Hematopoietic multipotent progenitor cell treated with erythropoietin and hydrocortisone succinate and interleukin-3 and kit ligand, for 6 days (in vitro differentiated cells): ENCODE measurements around the gene GMFB.
"Not testable (repeated sequence)": the region's sequence is repeated elsewhere in the genome, so short reads cannot be mapped to it uniquely, and the experiment has no call there.

Source experiments
- DNase-seq: peaks from one replicate; pipeline ENCODE4 v3.0.0-alpha.2; 2015

The GMFB gene

GRCh38 chr14:54490445-54491175 is 1.8 kb upstream of the GMFB start:
- DNase-seq = no peak

- DNase-seq = no peak
These were observed 1.1 kb upstream of the GMFB start for GRCh38 chr14:54489731-54490444.

DNA sequence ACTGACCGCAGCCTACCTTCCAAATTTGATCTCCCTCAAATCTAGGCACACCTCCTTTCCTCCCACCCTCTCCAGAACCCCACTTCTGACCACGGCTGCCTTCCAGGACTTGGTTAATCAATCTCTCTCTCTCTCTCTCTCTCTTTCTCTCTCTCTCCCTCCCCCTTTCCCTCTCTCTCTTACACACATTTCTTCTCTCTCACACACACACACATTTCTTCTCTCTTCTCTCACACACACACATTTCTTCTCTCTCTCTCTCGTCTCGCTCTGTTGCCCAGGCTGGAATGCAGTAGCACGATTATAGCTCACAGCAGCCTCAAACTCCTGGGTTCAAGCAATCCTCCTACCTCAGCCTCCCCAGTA is 521 bp upstream of the GMFB start:
- no peak for DNase-seq

DNA sequence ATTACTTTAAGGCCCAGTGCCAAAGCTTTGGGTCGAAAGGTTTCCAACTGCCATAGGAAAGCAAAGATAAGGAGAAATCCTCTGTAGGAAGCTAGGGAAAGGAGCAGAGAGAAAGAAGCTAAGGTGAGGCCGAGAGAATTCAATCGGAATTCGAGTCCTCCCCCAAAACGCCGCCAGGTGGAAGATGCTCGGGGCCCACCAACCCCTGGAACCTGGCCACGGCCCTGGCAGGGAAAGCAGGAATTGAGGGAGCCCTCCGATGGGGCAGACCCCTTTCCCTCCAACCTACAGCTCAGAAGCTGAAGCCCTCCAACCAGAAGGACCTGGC is 498 bp downstream of the GMFB start:
- DNase-seq = no peak

GRCh38 chr14:54487771-54488170 is 1.0 kb downstream of the GMFB start:
- DNase-seq = no peak

GRCh38 chr14:54486685-54487084 is 2.1 kb downstream of the GMFB start:
- peak; percentile 87 for DNase-seq

GRCh38 chr14:54483846-54484245 is 4.9 kb downstream of the GMFB start:
- DNase-seq = no peak

DNA sequence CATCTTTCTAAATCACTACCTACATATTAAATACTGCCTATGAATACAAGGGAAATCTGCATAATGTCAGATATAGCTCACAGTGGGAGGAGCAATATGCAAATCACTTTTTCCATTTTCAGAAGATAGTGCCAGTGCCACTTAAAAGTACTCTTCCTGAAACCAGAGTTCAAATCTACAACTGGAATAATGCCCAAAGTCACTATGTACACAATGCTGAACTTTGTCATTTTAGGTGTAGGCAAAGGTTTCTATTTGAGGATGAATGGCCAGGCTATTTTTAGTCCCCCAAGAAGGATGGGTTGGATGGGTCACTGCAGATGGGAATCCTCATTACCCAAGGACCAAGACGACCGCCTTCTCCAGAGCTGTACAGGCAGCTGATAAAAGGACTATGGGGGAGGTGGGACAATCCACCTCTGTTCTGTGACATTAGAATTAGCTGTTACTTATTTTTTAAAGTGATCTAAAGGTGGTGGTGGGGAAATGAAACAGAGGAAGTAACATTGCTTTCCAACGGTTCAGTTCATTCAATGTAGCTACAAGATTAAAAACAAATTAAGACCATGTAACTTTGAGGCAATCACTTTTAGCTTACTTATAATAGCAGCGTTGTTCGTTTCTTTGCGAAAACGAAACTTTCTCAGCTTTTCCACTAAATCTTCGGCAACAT is 5.6 kb downstream of the GMFB start:
- no peak for DNase-seq

DNA sequence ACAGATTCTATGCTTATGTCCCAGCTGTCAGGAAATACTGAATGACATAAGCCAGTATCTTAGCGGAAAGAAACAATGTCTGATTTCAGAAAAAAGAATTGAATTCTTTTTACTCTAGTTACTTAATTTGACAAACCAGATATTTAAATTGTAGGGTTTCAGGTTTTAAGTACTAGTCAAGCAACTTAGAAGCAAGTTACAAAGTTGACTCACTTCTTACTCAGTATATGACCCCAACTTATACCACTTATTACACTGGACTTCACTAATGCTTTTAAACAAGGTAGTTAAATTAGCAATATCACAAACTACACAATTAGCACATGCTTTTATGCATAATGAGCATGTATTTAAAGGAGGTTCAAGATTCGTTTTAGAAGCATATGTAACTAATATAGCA is 7.1 kb downstream of the GMFB start:
- DNase-seq = no peak

DNA sequence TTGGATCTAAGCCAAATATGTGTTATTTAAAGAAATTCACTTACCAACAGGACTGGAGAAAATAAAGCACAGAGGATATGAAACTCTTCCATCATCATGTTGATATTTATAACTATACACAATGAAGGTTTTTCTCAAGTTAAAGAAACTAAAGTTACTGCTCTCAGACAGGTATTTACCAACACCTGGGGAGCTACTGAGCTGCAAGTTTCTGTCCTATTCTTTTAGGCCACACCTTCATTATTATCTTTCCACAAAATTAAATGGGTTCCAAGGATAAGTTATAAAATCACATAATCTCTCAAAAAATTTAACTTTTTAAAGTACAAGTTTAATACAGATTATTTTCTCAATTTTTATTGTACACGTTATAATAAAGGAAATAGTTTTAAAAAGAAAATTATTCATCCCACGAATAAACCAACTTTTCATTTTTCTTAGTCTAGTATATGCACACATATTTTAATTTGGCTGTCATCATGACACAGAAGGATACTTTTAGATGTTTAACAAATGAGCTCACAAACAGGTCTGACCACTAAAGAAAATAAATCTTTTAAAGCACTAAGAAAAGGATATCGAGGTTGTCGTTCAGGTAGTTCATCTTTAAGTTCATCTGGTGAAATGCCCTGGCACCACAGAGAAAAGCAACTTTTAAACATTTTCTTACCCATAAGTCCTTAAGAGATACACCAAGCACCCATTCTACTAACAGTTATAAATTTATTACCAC is 7.8 kb downstream of the GMFB start:
- no peak for DNase-seq

DNA sequence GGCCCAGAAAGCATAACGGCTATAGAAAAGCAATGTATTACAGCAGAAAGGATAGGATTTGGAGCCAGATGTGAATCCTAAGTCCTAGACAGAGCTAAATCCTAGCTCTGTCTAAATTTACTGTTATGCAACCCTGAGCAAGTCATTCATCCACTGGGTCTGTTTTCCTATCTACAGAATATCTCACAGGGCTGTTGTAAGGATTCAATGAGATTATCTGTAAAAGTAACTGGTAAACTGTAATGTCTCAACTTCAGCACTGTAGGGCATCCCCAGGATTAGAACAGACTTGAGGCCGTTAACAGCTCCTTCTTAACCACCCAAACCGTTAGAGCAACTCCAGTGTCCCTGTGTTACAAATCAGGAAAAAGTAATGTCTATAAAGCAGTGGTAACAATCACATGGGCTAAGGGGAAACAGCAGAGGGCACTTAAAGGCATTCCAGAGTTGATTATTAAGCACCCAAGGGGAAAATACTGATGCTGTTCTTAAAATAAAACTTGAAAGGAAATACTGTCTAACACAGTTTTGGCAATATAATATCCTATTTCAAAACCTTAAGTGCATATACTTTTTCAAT is 10.1 kb downstream of the GMFB start:
- DNase-seq = no peak

GRCh38 chr14:54475911-54476310 is 12.9 kb downstream of the GMFB start:
- no peak for DNase-seq

DNA sequence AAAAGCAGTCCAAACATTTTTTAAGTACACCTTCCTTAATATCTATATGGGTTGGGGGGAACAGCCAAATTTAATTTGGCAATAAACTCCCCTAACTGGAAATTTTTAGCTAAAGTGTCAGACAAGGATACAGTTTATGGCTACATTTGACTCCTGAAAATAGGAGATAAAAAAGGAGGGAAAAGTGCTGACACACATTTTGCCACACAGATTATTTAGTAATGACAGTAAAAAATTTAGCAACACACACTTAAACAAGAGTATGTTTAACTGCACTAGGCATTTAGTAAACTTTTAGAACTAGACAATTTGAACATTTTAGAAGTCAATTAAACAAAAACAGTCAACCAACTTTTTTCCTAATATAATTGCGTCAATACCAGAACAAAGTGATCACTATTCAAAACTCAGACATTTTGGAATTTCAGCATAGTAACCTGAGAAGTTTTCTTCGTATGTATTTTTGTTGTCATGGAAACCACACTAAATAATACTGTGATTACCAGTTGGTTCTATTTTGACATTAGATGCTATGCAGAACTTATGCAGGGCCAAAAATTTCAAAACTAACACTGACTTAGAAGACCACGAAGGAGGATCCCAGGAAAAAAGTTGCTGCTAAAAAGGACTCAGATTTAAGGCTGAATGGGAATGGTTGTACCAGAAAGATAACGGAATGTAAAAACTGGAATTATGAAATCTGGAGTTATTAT is 13.4 kb downstream of the GMFB start:
- no peak for DNase-seq

DNA sequence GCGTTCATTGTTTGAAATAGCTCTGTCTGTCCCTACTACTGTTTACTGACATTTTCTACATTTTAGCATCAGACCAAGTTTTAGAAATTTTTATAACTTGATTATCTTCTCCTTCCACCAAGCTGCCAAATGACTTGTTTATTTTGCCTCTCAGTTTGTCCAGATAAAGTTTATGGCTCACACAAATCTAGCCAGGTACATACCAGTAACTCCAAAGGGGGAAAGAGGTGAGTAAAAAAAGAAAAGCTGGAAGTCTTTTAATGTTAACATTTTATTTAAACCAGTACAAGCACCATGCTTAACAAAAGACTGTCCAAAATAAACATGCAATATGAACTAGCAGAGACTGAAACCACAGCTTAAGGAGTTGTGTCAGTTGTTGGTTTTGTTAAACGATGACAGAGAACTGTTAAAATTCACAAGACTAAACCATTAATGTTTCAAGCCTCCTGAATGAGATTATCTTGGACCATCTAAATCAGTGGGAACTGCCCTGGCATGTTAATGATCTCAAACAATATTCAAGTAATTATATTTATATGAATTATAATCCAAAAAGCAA is 14.5 kb downstream of the GMFB start:
- DNase-seq = no peak

DNA sequence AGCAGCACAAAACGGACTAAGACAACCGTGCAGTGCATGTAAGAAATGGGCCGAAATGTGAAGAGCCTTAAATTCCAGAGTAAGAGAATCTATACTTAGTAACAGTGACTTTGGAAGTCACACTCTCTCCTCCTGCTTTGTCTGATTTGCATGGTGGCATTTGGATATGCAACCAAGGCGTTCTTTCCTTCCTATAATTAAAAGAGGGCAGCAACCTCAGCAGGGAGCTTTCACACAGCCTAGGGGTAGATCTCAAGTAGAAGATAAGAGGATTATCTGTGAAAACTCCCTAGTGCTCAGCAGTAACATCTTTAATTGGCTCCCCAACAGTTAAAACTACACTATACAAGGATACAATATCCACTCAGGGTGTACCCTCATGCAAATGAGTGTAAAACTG is 16.5 kb downstream of the GMFB start:
- DNase-seq = no peak

DNA sequence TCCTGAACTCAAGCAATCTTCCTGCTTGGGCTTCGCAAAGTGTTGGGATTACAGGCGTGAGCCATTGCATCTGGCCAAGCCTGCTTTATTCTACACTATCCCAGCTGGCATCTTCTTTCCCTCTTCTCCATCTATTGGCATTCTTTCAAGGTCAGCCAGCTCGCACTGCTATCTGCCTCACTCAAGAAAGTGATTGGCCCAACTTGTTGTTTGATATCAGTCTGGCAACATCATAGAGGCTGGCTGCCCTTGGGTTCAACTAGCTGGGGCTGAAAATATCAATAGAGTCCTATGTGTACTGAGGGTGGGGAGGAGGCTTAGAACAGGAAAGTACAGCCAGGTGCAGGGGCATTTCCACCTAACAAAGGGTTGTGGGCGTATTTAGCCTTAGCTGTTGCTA is 17.1 kb downstream of the GMFB start:
- DNase-seq = no peak

DNA sequence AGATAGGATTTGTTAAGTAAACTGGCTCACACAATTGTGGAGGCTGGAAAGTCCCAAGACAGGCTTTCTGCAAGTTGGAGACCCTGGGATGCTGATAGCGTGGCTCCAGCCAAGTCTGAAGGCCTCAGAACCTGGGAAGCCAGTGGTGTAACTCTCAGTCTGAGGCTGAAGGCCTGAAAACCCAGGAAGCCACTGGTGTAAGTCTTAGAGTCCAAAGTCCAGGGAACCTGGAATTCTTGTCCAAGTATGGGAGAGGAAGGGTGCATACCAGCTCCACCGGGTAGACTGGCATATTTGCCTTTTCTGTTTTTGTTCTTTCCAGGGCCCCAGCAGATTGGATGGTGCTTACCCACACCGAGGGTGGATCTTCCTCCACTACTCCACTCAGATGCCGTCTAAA is 18.1 kb downstream of the GMFB start:
- DNase-seq = no peak

DNA sequence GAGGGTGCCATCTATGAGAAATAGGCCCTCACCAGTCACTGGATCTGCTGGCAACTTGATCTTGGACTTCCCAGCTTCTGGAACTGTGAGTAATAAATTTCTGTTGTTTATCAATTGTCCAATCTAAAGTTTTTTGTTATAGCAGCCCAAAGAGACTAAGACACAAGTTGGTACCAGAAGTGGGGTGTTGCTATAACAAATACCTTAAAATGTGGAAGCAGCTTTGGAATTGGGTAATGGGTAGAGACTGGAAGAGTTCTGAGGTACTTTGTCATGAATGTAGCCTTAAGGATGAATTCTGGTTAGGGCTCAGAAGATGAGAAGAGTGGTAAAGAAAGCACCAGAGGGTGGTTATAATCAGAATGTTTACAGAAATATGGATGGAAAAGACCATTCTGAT is 21.5 kb downstream of the GMFB start:
- no peak for DNase-seq

GRCh38 chr14:54465654-54466053 is 23.1 kb downstream of the GMFB start:
- no peak for DNase-seq

GRCh38 chr14:54462048-54462447 is 26.7 kb downstream of the GMFB start:
- DNase-seq = no peak

DNA sequence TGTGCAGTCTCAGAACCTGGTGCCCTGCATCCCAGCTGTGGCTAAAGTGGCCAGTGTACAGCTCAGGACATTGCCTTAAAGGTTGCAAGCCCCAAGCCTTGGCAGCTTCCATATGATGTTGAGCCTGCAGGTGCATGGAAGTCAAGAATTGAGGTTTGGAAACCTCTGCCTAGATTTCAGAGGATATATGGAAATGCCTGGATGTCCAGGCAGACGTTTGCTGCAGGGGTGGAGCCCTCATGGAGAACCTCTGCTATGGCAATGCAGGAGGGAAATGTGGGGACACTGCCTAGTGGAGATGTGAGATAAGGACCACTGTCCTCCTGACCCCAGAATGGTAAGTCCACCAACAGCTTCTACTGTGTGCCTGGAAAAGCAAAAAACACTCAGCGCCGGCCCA is 29.7 kb downstream of the GMFB start:
- DNase-seq = no peak

DNA sequence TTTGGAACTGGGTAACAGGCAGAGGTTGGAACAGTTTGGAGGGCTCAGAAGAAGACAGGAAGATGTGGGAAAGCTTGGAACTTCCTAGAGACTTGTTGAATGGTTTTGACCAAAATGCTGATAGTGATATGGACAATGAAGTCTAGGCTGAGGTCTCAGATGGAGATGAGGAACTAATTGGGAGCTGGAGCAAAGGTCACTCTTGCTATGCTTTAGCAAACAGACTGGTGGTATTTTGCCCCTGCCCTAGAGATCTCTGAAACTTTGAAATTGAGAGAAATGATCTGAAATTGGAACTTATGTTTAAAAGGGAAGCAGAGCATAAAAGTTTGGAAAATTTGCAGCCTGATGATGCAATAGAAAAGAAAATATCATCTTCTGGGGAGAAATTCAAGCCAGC is 30.2 kb downstream of the GMFB start:
- not testable (repeated sequence) for DNase-seq
